ENCODE results near the gene AGK. TPM values are rescaled to one million over a fixed set of nuclear protein-coding genes. Genes with fewer than 3 reads are reported as not detected.

The AGK gene
- total and polyA plus RNA-seq, 2 of the 8 experiments (the other 6 are each of a cell fraction or from before 2014, with no cell fraction given) = 25.8 to 34.0 TPM

GRCh38 chr7:141676618-141677017 lies 125.4 kb downstream of the AGK start (continued):
- TF ChIP-seq BCL11A (IDR thresholded peaks at IDR 0.05; ENCODE audit: low read depth in 2 of 2, low read length in 2 of 2) = no peak
- TF ChIP-seq CBX5 (IDR thresholded peaks at IDR 0.05; ENCODE audit: low read depth, low read length) = no peak
- TF ChIP-seq TBP (IDR thresholded peaks at IDR 0.05; ENCODE audit: low read depth, low read length) = no peak
- no peak for TF ChIP-seq USF2 (IDR thresholded peaks at IDR 0.05; ENCODE audit: low read length)
